ENCODE data around the gene GAREM1.

DNA sequence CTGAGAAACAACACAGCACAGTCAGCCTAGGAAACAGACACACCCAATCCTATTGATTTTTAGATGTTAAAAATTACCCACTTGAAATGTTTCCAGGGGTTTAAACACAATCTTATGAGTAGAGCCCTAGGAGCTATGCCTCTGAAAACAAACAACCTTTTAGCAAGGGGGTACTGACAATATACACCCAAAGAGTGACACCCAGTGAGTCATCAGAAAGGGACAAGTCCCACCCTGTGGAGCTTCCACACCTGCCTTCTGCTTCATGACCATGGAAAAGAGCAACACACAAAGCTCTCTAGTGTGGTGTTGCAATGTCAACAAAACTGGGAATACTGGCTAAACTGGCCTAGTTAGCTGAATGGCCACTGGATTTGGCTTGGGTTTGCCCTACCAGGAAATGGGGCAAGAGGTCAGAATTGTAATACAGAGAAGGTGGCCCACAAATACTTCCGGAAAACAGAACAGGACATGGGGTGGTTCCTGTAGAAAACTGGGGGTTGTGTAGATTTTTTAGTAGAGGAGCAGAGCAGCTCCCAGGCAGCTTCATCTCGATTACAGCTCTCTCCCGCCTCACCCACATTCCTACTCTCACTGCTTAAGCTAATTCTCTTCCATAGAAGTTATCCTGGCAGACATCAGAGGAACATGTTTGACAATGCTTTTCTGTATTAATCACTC, 98.2 kb downstream of the GAREM1 start:
- TF ChIP-seq RFX5 (IDR thresholded peaks at IDR 0.05; ENCODE audit: borderline replicate concordance, low read depth, low read length) (no peak), CTCF (IDR thresholded peaks at IDR 0.05; ENCODE audit: control extremely low read depth in 1 of 3, insufficient read depth in 1 of 3, low read depth in 1 of 3, low read length in 3 of 3) (no peak), FOSL1 (IDR thresholded peaks at IDR 0.05; ENCODE audit: insufficient read depth, low read depth, low read length) (no peak), POLR2AphosphoS5 (IDR thresholded peaks at IDR 0.05; ENCODE audit: low read depth, low read length) (no peak), SP4 (IDR thresholded peaks at IDR 0.05; ENCODE audit: low read length) (no peak), EZH2 (IDR thresholded peaks at IDR 0.05; ENCODE audit: low read depth, low read length, severe bottlenecking) (no peak), TAF1 (IDR thresholded peaks at IDR 0.05; ENCODE audit: low read depth, low read length) (no peak), POLR2A (IDR thresholded peaks at IDR 0.05; ENCODE audit: control extremely low read depth in 1 of 2, low read depth in 2 of 2, low read length in 2 of 2) (no peak), USF2 (IDR thresholded peaks at IDR 0.05; ENCODE audit: low read length) (no peak), CHD2 (IDR thresholded peaks at IDR 0.05; ENCODE audit: low read length) (no peak), BCL11A (IDR thresholded peaks at IDR 0.05; ENCODE audit: low read depth in 2 of 2, low read length in 2 of 2) (no peak), CHD1 (IDR thresholded peaks at IDR 0.05; ENCODE audit: low read depth, low read length) (no peak)
- TF ChIP-seq, protein P1, sequence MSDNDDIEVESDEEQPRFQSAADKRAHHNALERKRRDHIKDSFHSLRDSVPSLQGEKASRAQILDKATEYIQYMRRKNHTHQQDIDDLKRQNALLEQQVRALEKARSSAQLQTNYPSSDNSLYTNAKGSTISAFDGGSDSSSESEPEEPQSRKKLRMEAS (IDR thresholded peaks at IDR 0.05) = no peak

All from H1 (cell line).